Loucy (cell line): ENCODE results near the gene TFPI2.

Source experiments
- CTCF ChIP-seq: fragments of 200-600 bp; sonication (generic); conservative IDR thresholded peaks from 2 replicates; pipeline ENCODE4 v1.5.1; 2014; ENCODE audit warnings: mild to moderate bottlenecking, antibody characterized with exemption, low read length
- EZH2phosphoT487 ChIP-seq: fragments of 200-600 bp; IDR thresholded peaks from 2 replicates; pipeline ENCODE4 v1.6.1; 2018; ENCODE audit warnings: antibody characterized with exemption, mild to moderate bottlenecking, moderate library complexity, borderline replicate concordance

GRCh38 chr7:93877742-93878141, 12.8 kb downstream of the TFPI2 start:
- TF ChIP-seq CTCF (no peak), EZH2phosphoT487 (no peak)
